HPDE6-E6E7 (cell line): Measurements from ENCODE around the gene DDX27.

Experiments used
- DNase-seq: peaks from one replicate; pipeline ENCODE4 v3.0.0; 2011; ENCODE audit warnings: missing footprints; ENCODE audit errors: extremely low spot score

DDX27 gene

DNA sequence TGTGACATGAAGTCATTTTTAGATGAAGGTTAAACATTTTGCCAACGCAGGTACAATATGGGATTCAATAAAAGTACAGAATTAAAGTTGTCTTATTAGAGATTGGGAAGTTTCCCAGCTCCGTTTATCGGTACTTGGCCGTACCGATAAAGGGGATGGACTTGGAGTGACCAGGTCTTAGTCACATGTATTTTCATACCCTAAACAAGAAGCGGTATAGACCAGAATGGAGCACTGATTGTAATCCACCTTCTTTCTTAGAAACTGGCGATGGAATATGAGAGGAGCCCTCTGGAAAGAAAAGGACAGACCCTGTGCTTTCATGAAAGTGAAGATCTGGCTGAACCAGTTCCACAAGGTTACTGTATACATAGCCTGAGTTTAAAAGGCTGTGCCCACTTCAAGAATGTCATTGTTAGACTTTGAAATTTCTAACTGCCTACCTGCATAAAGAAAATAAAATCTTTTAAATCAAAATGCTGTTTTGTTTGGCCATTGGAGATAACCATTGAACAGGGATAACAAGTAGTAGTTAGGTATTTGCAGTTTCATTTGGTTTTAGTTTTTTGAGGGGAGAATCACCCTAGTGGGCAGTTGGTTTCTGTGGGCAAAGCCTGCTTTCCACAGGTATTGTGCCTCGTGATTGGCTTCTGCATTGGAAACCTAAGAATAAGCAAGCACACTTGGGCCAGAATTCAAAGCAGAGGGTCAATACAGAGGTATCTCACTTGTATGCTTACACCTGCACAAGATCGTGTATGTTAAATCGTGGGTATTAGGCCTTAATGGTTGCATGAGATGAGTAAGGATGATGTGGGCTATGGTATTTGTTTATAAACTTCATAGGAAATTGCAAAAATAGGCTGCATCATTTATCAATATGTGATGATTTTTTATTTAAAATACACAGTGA is 69.8 kb downstream of the DDX27 start:
- no peak for DNase-seq

DNA sequence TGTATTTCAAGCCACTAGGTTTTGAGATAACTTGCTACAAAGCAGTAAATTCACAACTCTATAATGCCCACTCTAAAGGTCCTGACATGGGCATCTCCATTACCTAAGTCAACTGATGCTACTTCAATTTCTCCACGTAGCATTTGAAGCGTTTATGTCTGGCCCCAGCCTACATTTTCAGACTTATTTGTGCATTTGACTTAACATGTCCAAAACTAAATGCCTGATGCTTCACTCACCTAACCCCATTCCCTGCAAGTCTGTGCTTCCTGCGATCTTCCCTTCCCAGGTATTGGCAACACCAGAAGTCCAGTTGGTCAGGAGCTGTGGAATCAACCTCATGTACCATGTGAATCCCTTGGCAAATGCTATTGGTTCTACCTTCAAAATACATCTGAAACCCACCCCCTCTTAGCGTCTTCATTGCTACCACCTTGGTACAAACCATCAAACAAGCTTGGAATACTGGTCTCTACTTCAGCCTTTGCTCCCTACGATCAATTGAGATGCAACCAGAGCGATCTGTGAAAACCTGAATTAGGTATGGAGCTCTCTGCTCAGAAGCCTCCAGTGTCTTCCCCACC is 71.5 kb downstream of the DDX27 start:
- DNase-seq: no peak

DNA sequence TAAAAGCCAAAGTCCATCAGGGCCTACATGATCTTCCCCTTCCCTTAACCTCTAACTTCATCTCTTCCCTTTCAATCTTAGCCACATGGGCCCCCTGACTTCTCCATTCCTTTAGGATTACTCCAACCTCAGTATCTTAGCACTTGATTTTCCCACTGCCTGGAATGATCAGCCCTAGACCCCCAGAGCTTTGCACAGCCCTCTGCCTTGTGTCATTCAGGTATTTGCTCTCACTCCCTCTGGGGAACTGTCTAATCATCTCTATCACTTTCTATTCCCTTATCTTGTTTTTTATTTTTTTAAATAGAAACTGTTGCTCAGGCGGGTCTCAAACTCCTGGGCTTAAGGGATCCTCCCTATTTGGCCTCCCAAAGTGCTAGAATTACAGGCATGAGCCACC is 72.0 kb downstream of the DDX27 start:
- no peak for DNase-seq

DNA sequence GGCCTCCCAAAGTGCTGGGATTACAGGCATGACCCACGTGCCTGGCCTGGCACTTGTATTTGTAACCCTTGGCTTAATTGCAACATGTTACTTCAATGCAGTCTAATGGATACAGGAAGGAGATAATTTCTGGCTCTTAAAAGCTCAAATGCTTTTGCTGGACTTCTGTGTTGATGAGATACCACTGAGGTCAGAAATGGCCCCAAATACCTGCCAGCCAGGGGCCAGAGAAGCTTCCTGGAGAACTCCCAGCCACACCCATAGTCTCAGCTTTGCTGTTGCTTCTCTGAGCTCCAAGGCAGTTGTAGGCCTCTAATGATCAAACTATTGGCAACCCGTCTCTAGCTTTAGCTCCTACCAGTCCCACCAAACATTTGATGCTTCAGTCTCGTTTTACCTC is 72.8 kb downstream of the DDX27 start:
- no peak for DNase-seq

DNA sequence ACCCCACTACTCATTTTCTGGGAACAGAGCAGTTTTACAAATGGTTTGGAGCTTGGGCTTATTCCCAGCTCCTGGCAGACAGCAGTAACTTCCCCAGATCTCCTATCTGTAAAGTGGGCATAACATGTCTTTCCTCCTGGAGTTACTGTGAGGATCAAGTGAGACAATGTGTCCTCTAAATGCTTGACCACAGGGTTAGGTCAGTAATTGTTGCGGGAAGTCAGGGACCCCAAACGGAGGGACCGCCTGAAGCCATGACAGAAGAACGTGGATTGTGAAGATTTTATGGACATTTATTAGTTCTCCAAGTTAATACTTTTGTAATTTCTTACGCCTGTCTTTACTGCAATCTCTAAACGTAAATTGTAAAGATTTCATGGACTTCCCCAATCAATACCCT is 73.9 kb downstream of the DDX27 start:
- no peak for DNase-seq
